HEK293T (cell line): ENCODE results near the gene DCST2.

Experiments
- ARNT ChIP-seq: fragments of 450-650 bp; IDR thresholded peaks from 2 replicates; pipeline ENCODE4 v1.6.1; 2017; ENCODE audit warnings: mild to moderate bottlenecking
- BHLHE40 ChIP-seq: fragments of 450-650 bp; IDR thresholded peaks from 2 replicates; pipeline ENCODE4 v1.6.1; 2016; ENCODE audit warnings: mild to moderate bottlenecking, moderate library complexity, borderline replicate concordance
- ELF4 ChIP-seq: fragments of 450-650 bp; IDR thresholded peaks from 2 replicates; pipeline ENCODE4 v1.6.1; 2017; ENCODE audit warnings: antibody characterized with exemption
- FOXA1 ChIP-seq: fragments of 450-650 bp; IDR thresholded peaks from 2 replicates; pipeline ENCODE4 v1.6.1; 2016; ENCODE audit warnings: mild to moderate bottlenecking
- SP1 ChIP-seq: fragments of 450-650 bp; IDR thresholded peaks from 2 replicates; pipeline ENCODE4 v1.6.1; 2017
- SUZ12 ChIP-seq: fragments of 450-650 bp; IDR thresholded peaks from 2 replicates; pipeline ENCODE4 v1.6.1; 2016; ENCODE audit warnings: mild to moderate bottlenecking
- TARDBP ChIP-seq: fragments of 450-650 bp; IDR thresholded peaks from 2 replicates; pipeline ENCODE4 v1.6.1; 2016

DNA sequence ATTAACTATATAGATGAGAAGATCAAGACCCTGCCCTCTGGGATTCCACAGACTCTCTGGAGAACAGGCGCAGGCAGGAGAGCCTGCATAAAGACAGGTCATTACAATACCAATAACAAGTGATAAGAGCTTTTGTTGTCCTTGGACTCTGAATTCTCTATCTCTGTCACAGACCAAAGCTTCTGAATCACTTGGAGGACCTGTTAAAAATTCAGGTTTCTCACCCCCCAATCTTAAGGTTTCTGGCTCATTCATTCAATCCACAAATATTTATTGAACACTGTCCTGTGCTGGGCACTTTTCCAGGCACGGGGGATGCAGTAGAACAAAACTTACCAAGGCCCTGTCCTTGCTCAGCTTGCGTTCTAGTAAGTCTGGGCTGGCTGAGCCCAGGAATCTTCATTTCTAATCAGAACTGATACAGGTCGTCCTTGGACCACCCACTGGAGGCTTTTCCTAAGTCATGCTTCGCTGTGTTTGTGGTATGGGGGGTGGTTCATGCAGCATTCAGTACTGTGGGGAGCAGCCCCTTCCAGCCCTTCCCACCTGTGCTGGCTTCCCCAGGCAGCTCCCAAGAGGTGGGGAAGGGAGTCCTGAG is 31.4 kb upstream of the DCST2 start:
- TF ChIP-seq FOXA1 (no peak), SUZ12 (no peak), TARDBP (no peak), ELF4 (no peak), BHLHE40 (no peak), ARNT (no peak), SP1 (no peak)
